ENCODE measurements around the gene MSI1. TPM values are rescaled to one million over a fixed set of nuclear protein-coding genes. Genes with fewer than 3 reads are reported as not detected.

MSI1 gene
- total RNA-seq, 1 donor from 2014 or later = 127 TPM

DNA sequence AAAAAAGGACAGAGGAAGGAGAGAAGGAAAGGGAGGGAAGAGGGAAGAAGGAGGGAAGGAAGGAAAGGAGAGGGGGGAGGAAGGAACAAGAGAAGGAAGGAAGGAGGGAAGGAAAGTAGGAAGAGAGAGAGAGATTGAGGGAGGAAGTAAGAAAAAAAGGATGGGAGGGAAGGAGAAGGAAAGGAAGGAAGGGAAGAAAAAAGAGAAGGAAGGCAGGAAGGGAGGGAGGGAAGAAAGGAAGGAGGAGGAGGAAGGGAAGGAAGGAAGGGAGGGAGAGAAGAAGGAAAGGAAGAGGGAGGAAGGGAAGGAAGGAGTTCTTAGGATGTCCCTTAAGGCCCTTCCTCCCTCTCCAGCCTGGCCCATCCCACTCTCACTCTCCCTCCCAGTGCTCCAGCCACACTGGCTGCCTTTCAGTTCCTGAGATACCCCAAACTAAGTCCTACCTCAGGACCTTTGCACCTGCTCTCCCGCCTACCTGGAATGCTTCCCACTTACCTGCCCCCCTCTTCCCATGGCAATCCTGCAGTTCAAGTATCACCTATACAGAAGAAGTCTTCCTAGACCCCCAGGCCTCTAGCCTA, 21.7 kb upstream of the MSI1 start:
- Mint-ChIP-seq H3K36me3 (ENCODE audit: insufficient read depth) (no peaks in the 10 kb centered on the region), H3K9me3 (ENCODE audit: low read depth) (no peaks in the 10 kb centered on the region), H3K4me3 (ENCODE audit: low read depth) (no peak overlapping the region), H3K27ac (peak overlapping the region; percentile 85), H3K4me1 (ENCODE audit: low read depth) (peaks cover 13% of the 10 kb centered on the region), H3K27me3 (no peaks in the 10 kb centered on the region)
- TF ChIP-seq, protein P1, sequence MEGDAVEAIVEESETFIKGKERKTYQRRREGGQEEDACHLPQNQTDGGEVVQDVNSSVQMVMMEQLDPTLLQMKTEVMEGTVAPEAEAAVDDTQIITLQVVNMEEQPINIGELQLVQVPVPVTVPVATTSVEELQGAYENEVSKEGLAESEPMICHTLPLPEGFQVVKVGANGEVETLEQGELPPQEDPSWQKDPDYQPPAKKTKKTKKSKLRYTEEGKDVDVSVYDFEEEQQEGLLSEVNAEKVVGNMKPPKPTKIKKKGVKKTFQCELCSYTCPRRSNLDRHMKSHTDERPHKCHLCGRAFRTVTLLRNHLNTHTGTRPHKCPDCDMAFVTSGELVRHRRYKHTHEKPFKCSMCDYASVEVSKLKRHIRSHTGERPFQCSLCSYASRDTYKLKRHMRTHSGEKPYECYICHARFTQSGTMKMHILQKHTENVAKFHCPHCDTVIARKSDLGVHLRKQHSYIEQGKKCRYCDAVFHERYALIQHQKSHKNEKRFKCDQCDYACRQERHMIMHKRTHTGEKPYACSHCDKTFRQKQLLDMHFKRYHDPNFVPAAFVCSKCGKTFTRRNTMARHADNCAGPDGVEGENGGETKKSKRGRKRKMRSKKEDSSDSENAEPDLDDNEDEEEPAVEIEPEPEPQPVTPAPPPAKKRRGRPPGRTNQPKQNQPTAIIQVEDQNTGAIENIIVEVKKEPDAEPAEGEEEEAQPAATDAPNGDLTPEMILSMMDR (IDR thresholded peaks at IDR 0.05; ENCODE audit: unreplicated experiment) = no peak
- no peak for DNase-seq (ENCODE audit: low spot score, unreplicated experiment)

DNA sequence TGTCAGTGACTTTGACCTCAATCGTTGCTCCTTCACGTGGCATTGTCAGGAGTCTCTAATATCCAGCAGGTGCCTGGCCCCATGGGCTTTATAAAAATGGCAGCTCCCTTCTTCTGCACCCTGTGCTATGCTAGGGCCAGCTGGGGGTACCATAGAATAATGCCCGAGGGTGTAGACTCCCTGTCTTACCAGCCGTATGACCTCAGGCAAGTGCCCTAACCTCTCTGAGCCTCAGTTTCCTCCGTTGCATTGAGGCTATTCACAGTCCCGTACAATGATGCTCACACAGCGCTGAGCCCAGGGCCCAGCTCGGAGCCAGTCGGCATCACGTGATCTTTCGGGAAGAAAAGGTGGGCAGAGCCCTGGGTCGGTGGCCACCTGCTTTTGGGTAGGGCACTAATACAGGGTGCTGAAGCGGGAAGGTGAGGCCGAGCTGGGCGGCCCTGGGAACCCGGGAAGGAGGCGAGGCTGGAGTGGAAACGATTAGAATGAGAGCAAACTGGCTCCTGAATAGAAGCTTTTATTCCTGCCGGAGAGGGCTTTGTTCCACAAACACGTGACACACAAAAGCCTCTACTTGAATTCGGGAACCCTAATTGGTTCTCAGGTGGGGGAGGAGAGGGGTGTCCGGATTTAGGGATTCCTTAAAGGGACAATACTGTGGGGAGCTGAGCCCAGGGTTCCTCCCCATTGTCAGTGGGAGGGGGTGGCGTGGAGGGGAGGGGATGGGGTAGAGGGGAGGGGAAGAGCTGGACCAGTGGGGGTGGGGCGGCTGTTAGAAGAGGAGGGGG, 19.9 kb upstream of the MSI1 start:
- TF ChIP-seq, protein P1 (IDR thresholded peaks at IDR 0.05; ENCODE audit: unreplicated experiment) = no peak
- DNase-seq (ENCODE audit: low spot score, unreplicated experiment) = no peak
- peaks cover 8% of the 10 kb centered on the region for H3K4me1 Mint-ChIP-seq (ENCODE audit: low read depth)
- H3K4me3 Mint-ChIP-seq (ENCODE audit: low read depth) = peak overlapping the region; percentile 64
- no peaks in the 10 kb centered on the region for H3K36me3 Mint-ChIP-seq (ENCODE audit: insufficient read depth)
- peak overlapping the region; percentile 88 for H3K27ac Mint-ChIP-seq
- no peaks in the 10 kb centered on the region for H3K27me3 Mint-ChIP-seq
- no peaks in the 10 kb centered on the region for H3K9me3 Mint-ChIP-seq (ENCODE audit: low read depth)

DNA sequence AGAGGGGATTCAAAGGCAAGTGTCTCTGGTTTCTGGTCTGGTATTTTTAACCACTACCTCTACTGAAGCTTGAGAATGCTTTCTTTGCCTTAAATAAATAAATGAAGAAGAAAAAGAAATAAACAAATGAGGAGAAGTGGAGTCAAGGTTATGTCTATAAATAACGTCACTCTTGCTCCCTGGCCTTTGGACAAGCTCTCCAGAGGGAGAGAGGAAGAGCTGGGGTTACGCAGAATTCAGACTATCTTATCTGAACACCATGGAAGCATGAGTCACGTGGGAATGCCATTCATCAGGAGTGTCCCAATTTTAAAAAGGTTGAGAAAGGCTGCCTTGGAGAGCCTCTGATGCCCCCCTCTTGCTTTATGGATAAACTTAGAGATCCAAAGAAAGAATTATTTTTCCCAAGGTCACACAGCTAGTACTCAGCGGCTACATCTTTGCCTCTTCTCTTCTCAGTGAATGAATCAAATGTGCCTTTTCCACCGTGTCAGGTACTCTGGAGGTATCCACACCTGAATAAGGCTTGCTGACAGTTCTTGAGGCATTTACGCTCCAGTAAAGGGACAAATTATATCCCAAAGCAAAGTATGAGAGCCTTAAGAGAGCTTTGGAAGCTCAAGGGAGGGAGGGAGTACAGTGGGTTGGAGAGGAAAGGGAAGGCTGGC, 12.9 kb upstream of the MSI1 start:
- Mint-ChIP-seq H3K27me3 (no peaks in the 10 kb centered on the region), H3K4me1 (ENCODE audit: low read depth) (peaks cover 12% of the 10 kb centered on the region)
- DNase-seq (ENCODE audit: low spot score, unreplicated experiment) = no peak

DNA sequence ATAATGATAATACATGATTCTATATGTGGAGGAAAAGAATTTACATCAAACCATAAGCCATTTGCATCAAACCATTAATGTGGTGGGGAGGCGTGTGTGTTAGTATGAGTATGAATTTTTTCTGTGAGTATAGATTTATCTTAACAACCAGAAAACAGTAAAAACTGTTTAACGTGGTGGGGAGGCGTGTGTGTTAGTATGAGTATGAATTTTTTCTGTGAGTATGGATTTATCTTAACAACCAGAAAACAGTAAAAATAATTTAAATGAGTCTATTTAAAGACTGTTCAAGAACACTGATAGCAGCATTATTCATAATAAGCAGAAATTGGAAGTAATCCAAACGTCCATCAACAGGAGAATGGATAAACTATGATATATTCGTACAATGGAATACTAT, 9.1 kb upstream of the MSI1 start:
- H3K4me1 Mint-ChIP-seq (ENCODE audit: low read depth) = peaks cover 16% of the 10 kb centered on the region
- no peak overlapping the region for H3K4me3 Mint-ChIP-seq (ENCODE audit: low read depth)
- TF ChIP-seq, protein P1 (IDR thresholded peaks at IDR 0.05; ENCODE audit: unreplicated experiment) = no peak
- DNase-seq (ENCODE audit: low spot score, unreplicated experiment) = no peak
- H3K9me3 Mint-ChIP-seq (ENCODE audit: low read depth) = no peaks in the 10 kb centered on the region
- no peaks in the 10 kb centered on the region for H3K36me3 Mint-ChIP-seq (ENCODE audit: insufficient read depth)
- peaks cover 3% of the 10 kb centered on the region for H3K27me3 Mint-ChIP-seq
- no peak overlapping the region for H3K27ac Mint-ChIP-seq

More for the DNA sequence above, 12.9 kb upstream of the MSI1 start:
- Mint-ChIP-seq H3K27ac (peak overlapping the region; percentile 60), H3K36me3 (ENCODE audit: insufficient read depth) (no peaks in the 10 kb centered on the region), H3K4me3 (ENCODE audit: low read depth) (no peak overlapping the region), H3K9me3 (ENCODE audit: low read depth) (no peaks in the 10 kb centered on the region)
- TF ChIP-seq, protein P1 (IDR thresholded peaks at IDR 0.05; ENCODE audit: unreplicated experiment) = no peak

DNA sequence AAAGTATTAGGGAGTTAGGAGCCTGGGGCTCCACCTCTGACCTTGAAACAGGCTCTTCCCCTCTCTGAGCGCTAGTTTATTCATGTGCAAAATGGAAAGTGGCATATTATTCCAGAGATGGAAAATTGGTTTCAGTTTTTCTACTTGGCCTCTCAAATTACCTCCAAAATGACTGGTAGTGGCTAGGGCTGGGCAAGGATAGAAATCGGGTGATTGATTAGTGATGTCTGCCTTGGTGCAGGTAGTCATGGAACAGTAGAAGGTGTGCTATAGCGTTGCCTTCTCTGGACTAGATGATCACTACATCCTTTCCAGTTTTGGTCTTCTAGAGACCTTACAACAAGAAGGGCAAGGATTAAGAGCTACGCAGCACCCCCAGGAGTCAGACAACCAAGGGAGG, 8.6 kb upstream of the MSI1 start:
- H3K27me3 Mint-ChIP-seq = peaks cover 7% of the 10 kb centered on the region
- DNase-seq (ENCODE audit: low spot score, unreplicated experiment) = no peak
- H3K27ac Mint-ChIP-seq = no peak overlapping the region
- no peaks in the 10 kb centered on the region for H3K36me3 Mint-ChIP-seq (ENCODE audit: insufficient read depth)
- no peak overlapping the region for H3K4me3 Mint-ChIP-seq (ENCODE audit: low read depth)
- TF ChIP-seq, protein P1 (IDR thresholded peaks at IDR 0.05; ENCODE audit: unreplicated experiment) = no peak
- H3K4me1 Mint-ChIP-seq (ENCODE audit: low read depth) = peaks cover 16% of the 10 kb centered on the region
- no peaks in the 10 kb centered on the region for H3K9me3 Mint-ChIP-seq (ENCODE audit: low read depth)

Measured in progenitor cell of endocrine pancreas (in vitro differentiated cells).